IMR-90 (cell line): ENCODE data around the gene HMHB1. TPM values are rescaled to one million over a fixed set of nuclear protein-coding genes. Genes with fewer than 3 reads are reported as not detected.

Source experiments
- ATAC-seq: fragments of 200-7000 bp; cut with Tn5 transposase; 2 replicates; pipeline ENCODE4 v1.9.1; 2020; ENCODE audit warnings: low read depth, mild to moderate bottlenecking, moderate library complexity
- BruUV-seq: library from RNA; stranded (reverse); fragments of 400-500 nt; replicated peaks from 2 replicates; lab custom pipeline; 2021; lab: Mats Ljungman, UMichigan
- CTCF ChIA-PET: fragments of 300-600 bp; formaldehyde crosslinking; extraction: SDS; loops from one replicate; lab custom pipeline; 2021; ENCODE audit warnings: antibody characterized with exemption; lab: Yijun Ruan, JAX
- POLR2A ChIA-PET: fragments of 300-600 bp; sonication (Branson Sonifier 250); formaldehyde crosslinking; loops from one replicate; lab custom pipeline; 2022; ENCODE audit warnings: antibody characterized with exemption; ENCODE audit not compliant: unreplicated experiment; lab: Charles Lee
- DNase-seq: peaks from one replicate; pipeline ENCODE4 v3.0.0; 2013
- H2AFZ ChIP-seq: replicated peaks from 2 replicates; pipeline ENCODE3; 2013; ENCODE audit warnings: low read length, mild to moderate bottlenecking; ENCODE audit not compliant: poor library complexity
- H2AK5ac ChIP-seq: 2 replicates; pipeline ENCODE4 v1.6.1; 2013; ENCODE audit warnings: low read depth, low read length, inconsistent platforms
- H2AK9ac ChIP-seq: replicated peaks from 2 replicates; pipeline ENCODE3; 2013; ENCODE audit warnings: mild to moderate bottlenecking, low read depth, low read length, moderate library complexity; ENCODE audit not compliant: poor library complexity
- H2BK120ac ChIP-seq: 2 replicates; pipeline ENCODE4 v1.6.1; 2013; ENCODE audit warnings: low read depth, low read length, inconsistent platforms
- H2BK15ac ChIP-seq: 3 replicates; pipeline ENCODE4 v1.6.1; 2013; ENCODE audit warnings: low read depth, low read length, inconsistent platforms
- H2BK20ac ChIP-seq: 2 replicates; pipeline ENCODE4 v1.6.1; 2013; ENCODE audit warnings: low read depth, mild to moderate bottlenecking, inconsistent platforms, low read length, moderate library complexity
- H2BK5ac ChIP-seq: 2 replicates; pipeline ENCODE4 v1.6.1; 2013; ENCODE audit warnings: mild to moderate bottlenecking, low read depth, low read length, inconsistent platforms; ENCODE audit not compliant: poor library complexity, severe bottlenecking
- H3K14ac ChIP-seq: replicated peaks from 2 replicates; pipeline ENCODE4 v1.6.1; 2013; ENCODE audit warnings: low read depth, low read length, inconsistent platforms
- H3K18ac ChIP-seq: 2 replicates; pipeline ENCODE4 v1.6.1; 2013; ENCODE audit warnings: low read depth, low read length, control low read depth
- H3K23ac ChIP-seq: 2 replicates; pipeline ENCODE4 v1.6.1; 2013; ENCODE audit warnings: low read depth, low read length, inconsistent platforms
- H3K27ac ChIP-seq: 2 replicates; pipeline ENCODE4 v1.5.1; 2013; ENCODE audit warnings: mild to moderate bottlenecking, control low read depth, low read length; ENCODE audit not compliant: insufficient read depth
- H3K27me3 ChIP-seq: 2 replicates; pipeline ENCODE4 v1.6.1; 2013; ENCODE audit warnings: low read length; ENCODE audit not compliant: control insufficient read depth, insufficient read depth
- H3K36me3 ChIP-seq: 2 replicates; pipeline ENCODE4 v1.6.1; 2013; ENCODE audit warnings: low read length, mixed read lengths; ENCODE audit not compliant: control insufficient read depth, insufficient read depth
- H3K4ac ChIP-seq: 2 replicates; pipeline ENCODE4 v1.6.1; 2013; ENCODE audit warnings: low read depth, low read length, inconsistent platforms
- H3K4me1 ChIP-seq: 2 replicates; pipeline ENCODE4 v1.6.1; 2013; ENCODE audit warnings: low read length, mixed read lengths; ENCODE audit not compliant: control insufficient read depth, insufficient read depth
- H3K4me2 ChIP-seq: 2 replicates; pipeline ENCODE4 v1.6.1; 2013; ENCODE audit warnings: low read depth, mild to moderate bottlenecking, control low read depth, low read length, moderate library complexity
- H3K4me3 ChIP-seq: 2 replicates; pipeline ENCODE4 v1.5.1; 2013; ENCODE audit warnings: low read depth, mild to moderate bottlenecking, control low read depth, low read length, moderate library complexity; ENCODE audit not compliant: insufficient read depth
- H3K56ac ChIP-seq: 2 replicates; pipeline ENCODE4 v1.6.1; 2013; ENCODE audit warnings: low read length, inconsistent platforms; ENCODE audit not compliant: insufficient read depth; ENCODE audit errors: extremely low read depth
- H3K79me1 ChIP-seq, 2 experiments: 2 replicates each; pipeline ENCODE4 v1.6.1; 2013; ENCODE audit warnings: low read length in 2 of 2, inconsistent platforms in 1 of 2, low read depth in 1 of 2
- H3K9ac ChIP-seq: 2 replicates; pipeline ENCODE4 v1.6.1; 2013; ENCODE audit warnings: low read depth, low read length, control low read depth
- H3K9me1 ChIP-seq: 2 replicates; pipeline ENCODE4 v1.6.1; 2013; ENCODE audit warnings: low read length, inconsistent platforms; ENCODE audit not compliant: insufficient read depth
- H3K9me3 ChIP-seq: 2 replicates; pipeline ENCODE4 v1.6.1; 2013; ENCODE audit warnings: low read length; ENCODE audit not compliant: control insufficient read depth, insufficient read depth
- H4K20me1 ChIP-seq: 2 replicates; pipeline ENCODE4 v1.6.1; 2013; ENCODE audit warnings: low read length, inconsistent platforms; ENCODE audit not compliant: insufficient read depth
- H4K5ac ChIP-seq: 2 replicates; pipeline ENCODE4 v1.6.1; 2013; ENCODE audit warnings: mild to moderate bottlenecking, low read depth, low read length, control low read depth
- H4K8ac ChIP-seq, 2 experiments: 2 replicates each; pipeline ENCODE4 v1.6.1; 2013; ENCODE audit warnings: low read depth in 2 of 2, low read length in 2 of 2, control low read depth in 1 of 2, inconsistent platforms in 1 of 2
- H4K91ac ChIP-seq: 2 replicates; pipeline ENCODE4 v1.6.1; 2013; ENCODE audit warnings: low read depth, low read length, inconsistent platforms; ENCODE audit not compliant: insufficient read depth
- BHLHE40 ChIP-seq: fragments of 150-350 bp; IDR thresholded peaks from 2 replicates; pipeline ENCODE4 v1.6.1; 2016; ENCODE audit warnings: mild to moderate bottlenecking, low read depth, low read length
- CEBPB ChIP-seq: IDR thresholded peaks from 2 replicates; pipeline ENCODE4 v1.6.1; 2012; ENCODE audit warnings: low read depth, low read length, improper control_type of control experiment
- CHD1 ChIP-seq: IDR thresholded peaks from 2 replicates; pipeline ENCODE4 v1.6.1; 2012; ENCODE audit warnings: low read depth, low read length, improper control_type of control experiment
- MAFK ChIP-seq: IDR thresholded peaks from 2 replicates; pipeline ENCODE4 v1.6.1; 2012; ENCODE audit warnings: low read depth, low read length, improper control_type of control experiment
- NFE2L2 ChIP-seq: fragments of 150-350 bp; IDR thresholded peaks from 2 replicates; pipeline ENCODE4 v1.6.1; 2016; ENCODE audit warnings: low read depth, mild to moderate bottlenecking, low read length
- POLR2A ChIP-seq: IDR thresholded peaks from 2 replicates; pipeline ENCODE4 v1.6.1; 2012; ENCODE audit warnings: mild to moderate bottlenecking, low read depth, low read length
- RCOR1 ChIP-seq: IDR thresholded peaks from 2 replicates; pipeline ENCODE4 v1.6.1; 2012; ENCODE audit warnings: mild to moderate bottlenecking, low read length, improper control_type of control experiment; ENCODE audit not compliant: insufficient replicate concordance
- SMC3 ChIP-seq: fragments of 150-350 bp; IDR thresholded peaks from 2 replicates; pipeline ENCODE4 v1.6.1; 2016; ENCODE audit warnings: low read depth, mild to moderate bottlenecking, antibody characterized with exemption, low read length, moderate library complexity
- WGBS, 2 experiments: methylation state at CpG; one replicate each; pipeline versions ENCODE4 v1.1.5 to v1.1.7; 2013; ENCODE audit warnings: missing lambda C conversion rate in 2 of 2; ENCODE audit not compliant: insufficient read length in 1 of 2; ENCODE audit errors: extremely low coverage in 2 of 2; 5-methylcytosine and 5-hydroxymethylcytosine counted together
- dilution Hi-C: fragments of 300-500 bp; cut with HindIII; formaldehyde crosslinking; loops from one replicate; pipeline ENCODE4 v1.14.3; 2018; ENCODE audit warnings: low sequenced_read_pairs; ENCODE audit not compliant: unreplicated experiment
- in situ Hi-C: fragments of 300-500 bp; cut with MboI; formaldehyde crosslinking; loops from 3 replicates; pipeline ENCODE4 v1.14.3; 2019; ENCODE audit warnings: low sequenced_read_pairs, inconsistent platforms, mixed read lengths
- intact Hi-C: fragments of 100-400 bp; cut with micrococcal nuclease; formaldehyde crosslinking; loops from 2 replicates; pipeline ENCODE4 v1.10.0; 2022
- polyA plus RNA-seq, 3 experiments: library from polyadenylated mRNA; depleted of rRNA; stranded (reverse); fragments of >200 nt; gene quantifications; 2 replicates each; pipeline ENCODE4 v1.2.3, GENCODE V29; 2012; ENCODE audit warnings: low replicate concordance in 1 of 3
- total RNA-seq: library from RNA; depleted of rRNA; stranded (reverse); fragments of >200 nt; gene quantifications from 2 replicates; pipeline ENCODE4 v1.2.3, GENCODE V29; 2012
- TF ChIP-seq, protein P1 (sequence below): fragments of 150-350 bp; IDR thresholded peaks from 2 replicates; pipeline ENCODE4 v1.6.1; 2017; ENCODE audit warnings: mild to moderate bottlenecking, antibody characterized with exemption, low read length, low read depth
- TF ChIP-seq, protein P2 (sequence below): fragments of 150-350 bp; IDR thresholded peaks from 2 replicates; pipeline ENCODE4 v1.6.1; 2016; ENCODE audit warnings: low read depth, mild to moderate bottlenecking, low read length, moderate library complexity, borderline replicate concordance

Gene HMHB1
- total and polyA plus RNA-seq, 2 of the 4 experiments (the other 2 are of a cell fraction), result not detected

DNA sequence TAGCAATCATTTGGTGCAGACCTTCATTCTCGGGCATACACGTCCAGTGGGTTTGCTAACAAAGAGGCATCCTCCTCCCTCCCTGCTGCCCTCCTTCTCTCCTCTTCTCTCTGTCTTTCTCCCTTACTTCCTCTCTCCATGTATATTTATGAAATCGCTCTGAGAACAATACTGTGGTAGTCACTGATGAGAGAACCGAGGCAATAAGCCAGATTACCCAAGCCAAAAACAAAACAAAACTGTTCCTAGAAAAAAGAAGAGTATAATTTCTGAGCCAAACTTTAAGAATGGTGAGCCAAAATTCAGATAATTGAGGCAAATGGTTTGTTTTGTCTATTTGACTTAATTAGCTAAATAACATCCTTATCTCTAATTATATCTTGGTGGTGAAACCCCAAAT lies 15.8 kb upstream of the HMHB1 start:
- Histone ChIP-seq H2AFZ (no peak overlapping the region), H3K9ac (no peak overlapping the region), H3K4me2 (no peak overlapping the region), H3K4me3 (no peak overlapping the region), H3K27ac (no peak overlapping the region), H2BK20ac (no peak overlapping the region), H2BK5ac (no peak overlapping the region), H3K27me3 (no peaks in the 10 kb centered on the region), H3K4me1 (peaks cover 5% of the 10 kb centered on the region; the same call in 1 of the 2 replicates), H3K79me1 (no peaks in the 10 kb centered on the region), H2AK5ac (no peak overlapping the region), H3K56ac (no peak overlapping the region), H2BK120ac (no peak overlapping the region), H2BK15ac (no peak overlapping the region), H3K9me3 (no peaks in the 10 kb centered on the region), H3K14ac (no peak overlapping the region), H3K9me1 (no peaks in the 10 kb centered on the region), H3K36me3 (no peaks in the 10 kb centered on the region), H3K18ac (no peak overlapping the region; the same call in 1 of the 2 replicates), H4K8ac (no peak overlapping the region), H3K4ac (no peak overlapping the region), H2AK9ac (no peak overlapping the region), H4K5ac (no peak overlapping the region; the same call in 1 of the 2 replicates), H4K91ac (no peak overlapping the region), H3K23ac (no peak overlapping the region), H4K20me1 (no peaks in the 10 kb centered on the region)
- BruUV-seq, result no TSS peak
- ChIA-PET CTCF (no interaction called here), POLR2A (no interaction called here)
- dilution Hi-C loops (no loop called here), in situ Hi-C loops (no loop called here), intact Hi-C loops (no loop called here)
- ATAC-seq, result no peak
- no peak for DNase-seq
- no CpG with 5 or more reads among the region's 4 CpGs for WGBS, 2 experiments
- TF ChIP-seq SMC3 (no peak), RCOR1 (no peak), MAFK (no peak), POLR2A (no peak), BHLHE40 (no peak), CHD1 (no peak), NFE2L2 (no peak), CEBPB (no peak)
- TF ChIP-seq, protein P1, sequence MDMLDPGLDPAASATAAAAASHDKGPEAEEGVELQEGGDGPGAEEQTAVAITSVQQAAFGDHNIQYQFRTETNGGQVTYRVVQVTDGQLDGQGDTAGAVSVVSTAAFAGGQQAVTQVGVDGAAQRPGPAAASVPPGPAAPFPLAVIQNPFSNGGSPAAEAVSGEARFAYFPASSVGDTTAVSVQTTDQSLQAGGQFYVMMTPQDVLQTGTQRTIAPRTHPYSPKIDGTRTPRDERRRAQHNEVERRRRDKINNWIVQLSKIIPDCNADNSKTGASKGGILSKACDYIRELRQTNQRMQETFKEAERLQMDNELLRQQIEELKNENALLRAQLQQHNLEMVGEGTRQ, result no peak
- TF ChIP-seq, protein P2, sequence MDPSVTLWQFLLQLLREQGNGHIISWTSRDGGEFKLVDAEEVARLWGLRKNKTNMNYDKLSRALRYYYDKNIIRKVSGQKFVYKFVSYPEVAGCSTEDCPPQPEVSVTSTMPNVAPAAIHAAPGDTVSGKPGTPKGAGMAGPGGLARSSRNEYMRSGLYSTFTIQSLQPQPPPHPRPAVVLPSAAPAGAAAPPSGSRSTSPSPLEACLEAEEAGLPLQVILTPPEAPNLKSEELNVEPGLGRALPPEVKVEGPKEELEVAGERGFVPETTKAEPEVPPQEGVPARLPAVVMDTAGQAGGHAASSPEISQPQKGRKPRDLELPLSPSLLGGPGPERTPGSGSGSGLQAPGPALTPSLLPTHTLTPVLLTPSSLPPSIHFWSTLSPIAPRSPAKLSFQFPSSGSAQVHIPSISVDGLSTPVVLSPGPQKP, result no peak
